ENCODE measurements around the gene MPST.
A peak's percentile ranks its signal among the peaks of the same experiment; 100 is the strongest.

The MPST gene

GRCh38 chr22:37049224-37049623 lies 29.7 kb downstream of the MPST start:
- DNase-seq (ENCODE audit: low spot score) = no peak
- in situ Hi-C loops (cut with MboI; ENCODE audit: low sequenced_read_pairs, unreplicated experiment) = no loop called here
- TF ChIP-seq, protein P1, sequence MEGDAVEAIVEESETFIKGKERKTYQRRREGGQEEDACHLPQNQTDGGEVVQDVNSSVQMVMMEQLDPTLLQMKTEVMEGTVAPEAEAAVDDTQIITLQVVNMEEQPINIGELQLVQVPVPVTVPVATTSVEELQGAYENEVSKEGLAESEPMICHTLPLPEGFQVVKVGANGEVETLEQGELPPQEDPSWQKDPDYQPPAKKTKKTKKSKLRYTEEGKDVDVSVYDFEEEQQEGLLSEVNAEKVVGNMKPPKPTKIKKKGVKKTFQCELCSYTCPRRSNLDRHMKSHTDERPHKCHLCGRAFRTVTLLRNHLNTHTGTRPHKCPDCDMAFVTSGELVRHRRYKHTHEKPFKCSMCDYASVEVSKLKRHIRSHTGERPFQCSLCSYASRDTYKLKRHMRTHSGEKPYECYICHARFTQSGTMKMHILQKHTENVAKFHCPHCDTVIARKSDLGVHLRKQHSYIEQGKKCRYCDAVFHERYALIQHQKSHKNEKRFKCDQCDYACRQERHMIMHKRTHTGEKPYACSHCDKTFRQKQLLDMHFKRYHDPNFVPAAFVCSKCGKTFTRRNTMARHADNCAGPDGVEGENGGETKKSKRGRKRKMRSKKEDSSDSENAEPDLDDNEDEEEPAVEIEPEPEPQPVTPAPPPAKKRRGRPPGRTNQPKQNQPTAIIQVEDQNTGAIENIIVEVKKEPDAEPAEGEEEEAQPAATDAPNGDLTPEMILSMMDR (IDR thresholded peaks at IDR 0.05; ENCODE audit: borderline replicate concordance, control extremely low read depth, extremely low read depth, insufficient read depth, missing control alignments) = no peak

DNA sequence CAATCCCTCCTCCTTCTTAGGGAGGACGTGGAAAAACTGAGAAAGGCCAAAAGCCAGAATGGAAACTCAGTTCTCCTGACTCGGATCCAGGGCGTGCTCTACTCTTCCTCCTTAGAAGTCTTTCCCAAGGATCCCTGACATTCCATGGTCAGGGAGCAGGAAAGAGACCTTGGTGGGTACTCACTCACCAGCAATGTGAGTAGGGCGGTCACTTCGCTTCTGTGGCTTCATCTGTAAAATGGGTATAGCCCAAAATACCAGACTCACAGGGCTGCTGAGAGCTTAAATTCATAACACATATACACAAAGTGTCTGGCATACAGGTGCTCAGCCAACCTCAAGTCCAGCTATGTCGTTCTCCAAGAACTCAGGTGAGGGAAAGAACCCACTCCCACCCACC lies 31.4 kb downstream of the MPST start:
- no peak for DNase-seq (ENCODE audit: low spot score)
- in situ Hi-C loops (cut with MboI; ENCODE audit: low sequenced_read_pairs, unreplicated experiment) = no loop called here
- TF ChIP-seq, protein P1 (IDR thresholded peaks at IDR 0.05; ENCODE audit: borderline replicate concordance, control extremely low read depth, extremely low read depth, insufficient read depth, missing control alignments) = no peak

GRCh38 chr22:37051391-37052385 lies 32.1 kb downstream of the MPST start, which contains the start of gene KCTD17:
TSS of gene KCTD17 (plus strand) at chr22:37051742. CDS start at chr22:37051761, 19 bp downstream.
- TF ChIP-seq, protein P1 (IDR thresholded peaks at IDR 0.05; ENCODE audit: borderline replicate concordance, control extremely low read depth, extremely low read depth, insufficient read depth, missing control alignments) = no peak
- peak; percentile 98 for DNase-seq (ENCODE audit: low spot score)
- in situ Hi-C loops (cut with MboI; ENCODE audit: low sequenced_read_pairs, unreplicated experiment) = no loop called here

- in situ Hi-C loops (cut with MboI; ENCODE audit: low sequenced_read_pairs, unreplicated experiment) = no loop called here
- TF ChIP-seq, protein P1 (IDR thresholded peaks at IDR 0.05; ENCODE audit: borderline replicate concordance, control extremely low read depth, extremely low read depth, insufficient read depth, missing control alignments) = no peak
Measured at GRCh38 chr22:37052386-37053309, 33.1 kb downstream of the MPST start.

DNA sequence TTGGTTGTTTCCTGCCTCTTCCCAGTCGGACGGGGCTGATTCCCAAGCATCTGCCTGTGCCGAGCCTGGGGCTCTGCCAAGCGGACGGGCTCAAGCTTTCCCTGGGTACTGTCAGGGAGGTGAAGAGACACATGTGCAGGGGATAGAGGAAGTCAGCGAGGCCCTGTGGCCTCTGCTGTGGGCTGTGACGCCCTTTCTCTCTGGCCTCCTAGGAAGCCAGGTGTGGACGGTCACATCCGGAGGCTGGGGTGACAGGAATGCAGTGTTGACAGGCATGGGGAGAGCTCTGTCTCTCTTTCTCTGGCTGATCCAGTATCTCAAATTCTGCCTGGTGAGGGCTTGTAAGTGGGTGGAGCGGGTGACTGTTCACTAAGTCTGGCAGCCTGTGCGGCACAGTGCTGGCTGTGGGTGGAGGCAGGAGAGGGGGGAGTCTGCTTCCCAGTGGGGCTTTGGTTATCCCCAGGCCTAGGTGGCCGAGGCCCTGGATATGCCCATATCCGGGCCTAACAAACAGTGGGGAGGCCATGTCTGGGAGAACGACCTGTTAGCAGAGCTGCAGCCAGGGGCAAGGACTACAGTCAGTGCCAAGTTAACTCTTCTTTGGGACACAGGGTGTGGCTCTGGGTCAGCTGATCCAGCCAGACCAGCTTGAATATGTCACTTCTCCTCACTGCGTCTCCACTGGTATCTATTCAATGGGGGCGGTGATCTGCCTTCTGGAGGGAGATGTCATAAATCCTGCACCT lies 33.9 kb downstream of the MPST start:
- DNase-seq (ENCODE audit: low spot score) = no peak
- TF ChIP-seq, protein P1 (IDR thresholded peaks at IDR 0.05; ENCODE audit: borderline replicate concordance, control extremely low read depth, extremely low read depth, insufficient read depth, missing control alignments) = no peak
- in situ Hi-C loops (cut with MboI; ENCODE audit: low sequenced_read_pairs, unreplicated experiment) = no loop called here

More at GRCh38 chr22:37052386-37053309, 33.1 kb downstream of the MPST start:
- DNase-seq (ENCODE audit: low spot score) = no peak

DNA sequence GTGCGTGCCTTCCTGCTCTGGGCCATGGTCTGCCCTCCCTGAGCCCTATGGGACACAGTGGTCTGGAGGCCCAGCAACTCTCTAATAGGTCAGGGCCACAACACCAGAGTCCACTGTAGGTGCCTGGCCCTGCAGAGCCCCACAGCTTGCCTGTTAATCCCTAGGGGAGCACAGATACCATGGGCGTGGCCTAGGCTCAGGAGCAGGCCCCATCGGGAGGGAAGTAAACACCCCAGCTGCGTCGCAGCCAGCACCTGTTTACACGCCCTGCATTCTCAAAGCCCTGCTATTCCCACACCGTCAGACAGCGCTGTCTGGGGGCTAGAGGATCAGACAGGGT lies 34.5 kb downstream of the MPST start:
- TF ChIP-seq, protein P1 (IDR thresholded peaks at IDR 0.05; ENCODE audit: borderline replicate concordance, control extremely low read depth, extremely low read depth, insufficient read depth, missing control alignments) = no peak
- DNase-seq (ENCODE audit: low spot score) = no peak
- in situ Hi-C loops (cut with MboI; ENCODE audit: low sequenced_read_pairs, unreplicated experiment) = no loop called here
